HG02840 (cell line): ENCODE data around the gene TTC28.
"Not testable (repeated sequence)": the region's sequence is repeated elsewhere in the genome, so short reads cannot be mapped to it uniquely, and the experiment has no call there.

Source experiments
- ATAC-seq: cut with Tn5 transposase; IDR thresholded peaks from one replicate; pipeline ENCODE4 v1.9.1; 2021; ENCODE audit warnings: mild to moderate bottlenecking, moderate library complexity, moderate number of reproducible peaks; ENCODE audit not compliant: unreplicated experiment, low FRiP score

Gene TTC28

GRCh38 chr22:28506150-28506535 is 173.5 kb downstream of the TTC28 start:
- no peak for ATAC-seq

- ATAC-seq: no peak
Measured at GRCh38 chr22:28505416-28506149, 174.1 kb downstream of the TTC28 start.

DNA sequence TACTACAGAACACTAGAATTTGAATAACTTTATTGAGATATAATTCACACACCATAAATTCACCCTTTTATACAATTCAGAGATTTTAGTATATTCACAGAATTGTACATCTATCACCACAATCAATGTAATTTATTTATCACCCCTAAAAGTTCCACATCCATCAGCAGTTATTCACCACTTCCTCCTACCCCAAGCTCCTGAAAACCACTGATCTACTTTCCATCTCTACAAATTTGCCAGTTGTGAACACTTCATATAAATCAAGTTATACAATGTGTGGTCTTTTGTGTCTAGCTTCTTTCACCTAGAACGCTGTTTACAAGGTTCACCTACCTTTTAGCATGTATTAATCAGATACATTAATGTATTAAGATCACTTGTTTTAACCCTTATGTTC is 179.6 kb downstream of the TTC28 start:
- no peak for ATAC-seq

DNA sequence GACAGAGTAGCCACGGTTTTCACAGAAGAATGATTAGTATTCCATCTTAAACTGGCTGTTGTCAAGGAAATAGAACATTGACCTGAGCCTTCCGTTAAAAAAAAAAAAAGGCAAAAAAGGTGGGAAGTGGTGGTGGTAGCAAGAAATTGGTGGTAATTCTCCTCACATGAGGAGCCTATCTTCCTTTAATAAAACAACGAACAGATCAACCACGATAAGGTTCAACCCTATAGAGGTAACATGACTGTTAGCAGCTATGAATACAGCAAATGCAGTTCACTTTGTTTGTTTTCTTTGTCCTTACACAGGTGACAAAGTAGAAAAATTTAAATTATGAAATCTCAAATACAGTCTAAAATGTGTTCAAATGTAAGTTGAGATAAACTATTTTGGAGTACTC is 181.6 kb downstream of the TTC28 start:
- ATAC-seq: no peak

GRCh38 chr22:28497188-28497587 is 182.5 kb downstream of the TTC28 start:
- ATAC-seq: no peak

GRCh38 chr22:28491289-28491688 is 188.4 kb downstream of the TTC28 start:
- not testable (repeated sequence) for ATAC-seq

GRCh38 chr22:28488825-28489224 is 190.8 kb downstream of the TTC28 start:
- no peak for ATAC-seq

DNA sequence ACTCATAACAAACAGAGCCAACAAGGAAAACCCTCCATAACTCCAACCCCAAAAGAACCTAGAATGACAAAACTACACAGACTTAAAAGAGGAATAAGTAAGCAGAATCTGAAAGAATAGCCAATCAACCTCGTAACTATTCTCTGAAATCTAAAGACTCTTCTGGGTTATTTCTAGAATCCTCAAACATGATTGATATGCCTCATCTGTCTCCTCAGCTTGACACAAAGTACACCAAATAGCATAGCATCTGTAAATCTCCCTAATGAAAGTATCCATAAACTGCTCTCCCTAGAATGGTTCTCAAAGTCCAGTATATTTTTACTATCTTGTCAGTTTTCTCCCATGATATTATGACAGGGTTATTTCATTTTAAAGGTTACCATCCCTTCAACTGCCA is 195.0 kb downstream of the TTC28 start:
- ATAC-seq: no peak

DNA sequence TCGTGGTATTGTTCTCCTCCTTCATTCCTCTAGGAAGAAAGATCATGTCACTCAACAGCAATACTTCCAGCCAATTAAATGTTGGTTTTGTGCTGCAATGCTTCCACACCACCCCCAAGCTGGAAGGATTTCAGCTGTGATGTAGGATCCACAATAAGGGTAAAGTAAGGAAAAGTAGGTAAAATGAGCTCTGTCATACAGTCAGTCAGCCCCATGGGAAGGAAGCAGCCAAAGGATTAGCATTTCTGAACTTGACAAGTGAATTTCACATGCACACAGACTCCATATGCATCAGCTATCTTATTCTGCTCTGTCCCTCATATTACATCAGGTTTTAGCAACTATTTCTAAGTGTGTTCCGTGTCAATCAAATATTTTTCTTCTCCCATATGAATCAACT is 197.9 kb downstream of the TTC28 start:
- no peak for ATAC-seq

GRCh38 chr22:28480000-28480715 is 199.5 kb downstream of the TTC28 start:
- no peak for ATAC-seq

DNA sequence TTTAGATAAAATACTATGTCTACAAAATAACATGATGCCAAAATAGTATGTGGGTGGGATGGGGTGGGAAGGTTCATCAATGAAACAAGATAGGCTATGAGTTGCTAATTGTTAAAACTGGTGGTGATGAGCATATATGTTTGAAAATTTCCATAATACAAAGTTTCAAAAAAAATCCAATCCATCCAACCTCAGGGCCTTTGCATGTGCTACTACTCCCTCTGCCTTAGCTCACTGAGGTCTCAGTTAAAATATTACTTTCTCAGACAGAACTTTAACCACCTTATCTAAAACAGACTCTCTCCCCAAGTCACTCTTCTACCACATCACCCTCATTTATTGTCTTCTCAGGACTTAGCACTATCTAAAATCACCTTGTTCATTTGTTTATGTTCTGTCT is 201.1 kb downstream of the TTC28 start:
- ATAC-seq: no peak

- no peak for ATAC-seq
Measured at GRCh38 chr22:28477556-28477955, 202.1 kb downstream of the TTC28 start.

- ATAC-seq: no peak
Measured at GRCh38 chr22:28474330-28474729, 205.3 kb downstream of the TTC28 start.

DNA sequence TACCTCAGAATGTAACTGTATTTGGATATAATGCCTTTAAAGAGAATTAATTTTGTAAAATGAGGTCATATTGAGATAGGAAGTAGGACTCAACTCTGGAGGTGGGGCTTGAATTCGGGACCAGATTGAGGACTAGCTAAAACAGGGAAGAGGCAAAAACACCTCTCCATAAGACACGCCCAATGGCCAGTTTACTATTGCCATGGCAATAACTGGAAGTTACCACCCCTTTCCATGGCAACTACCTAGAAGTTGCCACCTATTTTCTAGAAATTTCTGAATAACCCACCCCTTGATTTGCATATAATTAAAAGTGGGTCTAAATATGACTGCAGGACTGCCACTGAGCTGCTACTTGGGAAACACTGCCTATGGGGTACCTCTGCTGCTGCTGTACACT is 206.4 kb downstream of the TTC28 start:
- ATAC-seq: no peak

GRCh38 chr22:28467055-28467454 is 212.6 kb downstream of the TTC28 start:
- not testable (repeated sequence) for ATAC-seq

DNA sequence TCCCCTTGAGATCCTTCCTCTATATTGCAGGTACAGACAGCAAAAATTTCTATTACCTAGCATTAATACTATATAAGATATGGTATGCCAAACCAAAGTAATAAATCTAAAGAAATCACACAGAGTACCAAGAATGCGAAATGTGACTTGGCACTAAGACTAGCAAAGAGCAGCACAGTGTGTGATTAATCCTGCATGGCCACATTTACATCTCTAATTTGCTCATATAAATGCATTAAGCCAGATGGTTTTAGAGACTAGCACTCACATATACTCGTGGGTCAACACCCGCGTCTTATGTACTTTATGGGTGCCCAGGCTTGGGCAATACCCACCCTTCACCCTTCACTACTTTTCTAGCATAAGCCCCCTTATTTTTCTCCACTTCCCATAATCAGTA is 213.2 kb downstream of the TTC28 start:
- ATAC-seq: no peak

- no peak for ATAC-seq
Measured at GRCh38 chr22:28465841-28466240, 213.8 kb downstream of the TTC28 start.

DNA sequence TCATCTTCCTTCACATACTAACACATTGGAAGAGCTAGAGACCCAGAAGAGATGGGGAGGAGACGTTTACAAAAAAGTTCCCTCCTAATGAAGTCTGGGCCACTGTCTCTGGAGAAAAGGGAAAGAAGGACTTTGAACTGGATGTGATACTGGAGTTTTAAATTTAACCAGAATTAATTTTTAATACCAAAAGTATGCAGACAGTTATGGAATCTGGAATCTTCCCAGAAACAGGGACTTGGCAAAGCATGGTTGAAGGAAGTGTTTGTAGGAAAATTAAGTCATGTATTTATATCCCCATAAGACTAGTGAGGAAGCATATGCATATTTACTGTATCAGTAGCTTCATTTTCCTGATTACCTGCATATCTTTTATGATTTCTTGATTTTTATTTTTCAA is 215.5 kb downstream of the TTC28 start:
- no peak for ATAC-seq

GRCh38 chr22:28463408-28463807 is 216.2 kb downstream of the TTC28 start:
- ATAC-seq: not testable (repeated sequence)

- no peak for ATAC-seq
Measured at GRCh38 chr22:28462901-28463300, 216.7 kb downstream of the TTC28 start.

DNA sequence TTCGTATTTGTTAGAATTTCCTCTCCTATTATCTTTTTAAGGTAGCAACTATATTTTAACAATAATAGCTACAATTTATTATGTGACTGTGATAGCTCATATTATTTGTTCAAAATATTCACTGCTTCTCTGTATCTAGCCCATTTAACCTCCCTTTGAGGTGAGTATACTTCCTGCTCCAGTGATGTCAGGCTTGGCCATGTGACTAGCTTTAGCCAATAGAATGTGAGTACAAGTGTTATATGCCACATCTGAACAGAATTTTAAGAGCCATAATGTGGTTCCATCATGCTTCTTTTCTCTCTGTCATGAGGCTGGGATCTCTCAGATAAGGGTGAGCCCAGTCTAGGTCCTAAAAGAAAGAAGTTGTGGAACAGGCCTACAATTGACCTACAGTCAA is 217.6 kb downstream of the TTC28 start:
- no peak for ATAC-seq

- ATAC-seq: no peak
Measured at GRCh38 chr22:28454431-28455064, 225.1 kb downstream of the TTC28 start.
